Activated T-helper 1 cell treated with anti-CD3 and anti-CD28 coated beads, Interleukin-2, amount 50 U/mL, for 16 hours (primary cell): ENCODE measurements around the gene EPN3.
A peak's percentile ranks its signal among the peaks of the same experiment; 100 is the strongest.

Source experiments
- DNase-seq, 2 donors: peaks; one replicate each; pipeline ENCODE4 v3.0.0-alpha.2; 2020; ENCODE audit warnings: low read depth in 1 of 2, low spot score in 1 of 2

Gene EPN3

GRCh38 chr17:50547736-50548083 is 15.2 kb downstream of the EPN3 start:
- DNase-seq = no peak

GRCh38 chr17:50548831-50549230 is 16.3 kb downstream of the EPN3 start:
- no peak for DNase-seq

GRCh38 chr17:50549256-50549941 is 16.9 kb downstream of the EPN3 start:
- DNase-seq = no peak

- DNase-seq = no peak
Measured at GRCh38 chr17:50549969-50550368, 17.4 kb downstream of the EPN3 start.

GRCh38 chr17:50550661-50551432 is 18.3 kb downstream of the EPN3 start:
- DNase-seq = no peak

GRCh38 chr17:50551433-50551815 is 18.9 kb downstream of the EPN3 start:
- no peak for DNase-seq

GRCh38 chr17:50551884-50552283 is 19.3 kb downstream of the EPN3 start:
- DNase-seq = no peak

- DNase-seq = no peak
Measured at GRCh38 chr17:50554201-50554600, 21.7 kb downstream of the EPN3 start.

GRCh38 chr17:50556803-50557202 is 24.3 kb downstream of the EPN3 start:
- no peak for DNase-seq

GRCh38 chr17:50557630-50558029 is 25.1 kb downstream of the EPN3 start:
- DNase-seq = no peak

- DNase-seq = no peak
Measured at GRCh38 chr17:50558091-50558490, 25.6 kb downstream of the EPN3 start.

- no peak for DNase-seq
Measured at GRCh38 chr17:50558581-50558940, 26.0 kb downstream of the EPN3 start.

GRCh38 chr17:50558941-50559614 is 26.5 kb downstream of the EPN3 start:
- DNase-seq = no peak

- DNase-seq = no peak
Measured at GRCh38 chr17:50559674-50560184, 27.2 kb downstream of the EPN3 start.

- DNase-seq = peak; percentile 73 to 78
Measured at GRCh38 chr17:50560185-50560824, 27.8 kb downstream of the EPN3 start, which contains the start of gene CACNA1G. TSS of gene CACNA1G (plus strand) at chr17:50560715. CDS start at chr17:50561460, 745 bp downstream.

- DNase-seq = no peak
Measured at GRCh38 chr17:50560931-50561745, 28.6 kb downstream of the EPN3 start.

- DNase-seq = no peak
Measured at GRCh38 chr17:50561746-50562141, 29.2 kb downstream of the EPN3 start.

GRCh38 chr17:50562242-50563091 is 29.9 kb downstream of the EPN3 start:
- DNase-seq = no peak

- DNase-seq = no peak
Measured at GRCh38 chr17:50563092-50563511, 30.6 kb downstream of the EPN3 start.

GRCh38 chr17:50564916-50565315 is 32.4 kb downstream of the EPN3 start:
- no peak for DNase-seq
